H9 (cell line): Measurements from ENCODE around the gene RELB. TPM values are rescaled to one million over a fixed set of nuclear protein-coding genes. Genes with fewer than 3 reads are reported as not detected.

Source experiments
- DNase-seq: peaks from one replicate; pipeline ENCODE4 v3.0.0-alpha.2; 2017
- H2AFZ ChIP-seq: one replicate; pipeline ENCODE4 v1.6.1; 2013; ENCODE audit warnings: mild to moderate bottlenecking, low read length, control low read depth, moderate library complexity
- H2AK5ac ChIP-seq: 2 replicates; pipeline ENCODE4 v1.6.1; 2013; ENCODE audit warnings: low read length, control low read depth, mixed read lengths; ENCODE audit not compliant: insufficient read length
- H2BK120ac ChIP-seq: one replicate; pipeline ENCODE4 v1.6.1; 2013; ENCODE audit warnings: low read depth, mild to moderate bottlenecking, low read length, control low read depth, inconsistent platforms; ENCODE audit not compliant: poor library complexity, severe bottlenecking
- H2BK12ac ChIP-seq: 2 replicates; pipeline ENCODE4 v1.6.1; 2013; ENCODE audit warnings: low read length, control low read depth, mixed read lengths, low read depth; ENCODE audit not compliant: insufficient read length
- H2BK15ac ChIP-seq: 2 replicates; pipeline ENCODE4 v1.6.1; 2013; ENCODE audit warnings: low read depth, low read length, control low read depth
- H2BK20ac ChIP-seq: one replicate; pipeline ENCODE4 v1.6.1; 2013; ENCODE audit warnings: low read depth, mild to moderate bottlenecking, low read length, control low read depth, inconsistent platforms; ENCODE audit not compliant: poor library complexity, severe bottlenecking
- H2BK5ac ChIP-seq: 2 replicates; pipeline ENCODE4 v1.6.1; 2013; ENCODE audit warnings: low read length, control low read depth, mixed read lengths; ENCODE audit not compliant: insufficient read length
- H3K14ac ChIP-seq: 2 replicates; pipeline ENCODE4 v1.6.1; 2013; ENCODE audit warnings: low read length, control low read depth; ENCODE audit not compliant: insufficient read depth
- H3K18ac ChIP-seq: 2 replicates; pipeline ENCODE4 v1.6.1; 2013; ENCODE audit warnings: low read depth, mild to moderate bottlenecking, mixed read lengths, low read length, control low read depth; ENCODE audit not compliant: insufficient read length
- H3K23ac ChIP-seq: 2 replicates; pipeline ENCODE4 v1.6.1; 2013; ENCODE audit warnings: low read length, control low read depth, mixed read lengths, low read depth; ENCODE audit not compliant: insufficient read length
- H3K23me2 ChIP-seq: 2 replicates; pipeline ENCODE4 v1.6.1; 2013; ENCODE audit warnings: low read depth, mild to moderate bottlenecking, mixed read lengths, low read length, control low read depth; ENCODE audit not compliant: insufficient read length, poor library complexity, severe bottlenecking
- H3K27ac ChIP-seq: 2 replicates; pipeline ENCODE4 v1.5.1; 2013; ENCODE audit warnings: low read length, control low read depth, mixed read lengths, low read depth; ENCODE audit not compliant: insufficient read length
- H3K27me3 ChIP-seq: 2 replicates; pipeline ENCODE4 v1.6.1; 2013; ENCODE audit warnings: low read length, control low read depth, inconsistent platforms; ENCODE audit not compliant: insufficient read depth
- H3K4ac ChIP-seq: 2 replicates; pipeline ENCODE4 v1.6.1; 2013; ENCODE audit warnings: low read depth, mild to moderate bottlenecking, control low read depth, inconsistent platforms, low read length, moderate library complexity
- H3K4me1 ChIP-seq: 2 replicates; pipeline ENCODE4 v1.6.1; 2013; ENCODE audit warnings: low read length, control low read depth, inconsistent platforms; ENCODE audit not compliant: insufficient read depth
- H3K4me2 ChIP-seq: 2 replicates; pipeline ENCODE4 v1.6.1; 2013; ENCODE audit warnings: low read length, control low read depth, mixed read lengths; ENCODE audit not compliant: insufficient read length, insufficient read depth
- H3K56ac ChIP-seq: 2 replicates; pipeline ENCODE4 v1.6.1; 2013; ENCODE audit warnings: low read depth, mild to moderate bottlenecking, mixed read lengths, low read length, control low read depth; ENCODE audit not compliant: insufficient read length
- H3K79me1 ChIP-seq: 2 replicates; pipeline ENCODE4 v1.6.1; 2013; ENCODE audit warnings: low read depth, mild to moderate bottlenecking, moderate library complexity, low read length, control low read depth, inconsistent platforms; ENCODE audit not compliant: insufficient read depth, poor library complexity, severe bottlenecking
- H3K79me2 ChIP-seq: 2 replicates; pipeline ENCODE4 v1.6.1; 2013; ENCODE audit warnings: low read length, control low read depth, inconsistent platforms; ENCODE audit not compliant: insufficient read depth
- H3K9ac ChIP-seq: 2 replicates; pipeline ENCODE4 v1.6.1; 2013; ENCODE audit warnings: low read length, control low read depth, mixed read lengths; ENCODE audit not compliant: insufficient read length; ENCODE audit errors: extremely low read depth
- H3K9me3 ChIP-seq: one replicate; pipeline ENCODE4 v1.6.1; 2013; ENCODE audit warnings: low read depth, low read length, inconsistent platforms; ENCODE audit not compliant: control insufficient read depth
- H3T11ph ChIP-seq: one replicate; pipeline ENCODE4 v1.6.1; 2013; ENCODE audit warnings: mild to moderate bottlenecking, low read length, control low read depth, inconsistent platforms
- H4K20me1 ChIP-seq: one replicate; pipeline ENCODE4 v1.6.1; 2013; ENCODE audit not compliant: control insufficient read depth, insufficient read length, insufficient read depth
- H4K5ac ChIP-seq: 2 replicates; pipeline ENCODE4 v1.6.1; 2013; ENCODE audit warnings: low read depth, mild to moderate bottlenecking, mixed read lengths, low read length, control low read depth; ENCODE audit not compliant: insufficient read length
- H4K8ac ChIP-seq: replicated peaks from 2 replicates; pipeline ENCODE4 v1.6.1; 2013; ENCODE audit warnings: low read length, control low read depth, mixed read lengths, low read depth; ENCODE audit not compliant: insufficient read length
- H4K91ac ChIP-seq: 2 replicates; pipeline ENCODE4 v1.6.1; 2013; ENCODE audit warnings: low read depth, mild to moderate bottlenecking, moderate library complexity, mixed read lengths, low read length, control low read depth; ENCODE audit not compliant: insufficient read length
- H3K27ac Mint-ChIP-seq, 3 experiments: 2 replicates in 2 of 3; 3 replicates in 1 of 3; pipeline ENCODE4 v1.8.0; 2020 to 2021; ENCODE audit warnings: mixed read lengths in 3 of 3, mild to moderate bottlenecking in 1 of 3, moderate library complexity in 1 of 3
- H3K27me3 Mint-ChIP-seq: 2 replicates; pipeline ENCODE4 v1.8.0; 2021; ENCODE audit warnings: low read depth, mild to moderate bottlenecking, moderate library complexity, mixed read lengths
- H3K36me3 Mint-ChIP-seq, 3 experiments: 2 replicates in 2 of 3; 3 replicates in 1 of 3; pipeline ENCODE4 v1.8.0; 2020 to 2021; ENCODE audit warnings: low read depth in 3 of 3, mixed read lengths in 3 of 3; ENCODE audit not compliant: insufficient read depth in 1 of 3
- H3K4me1 Mint-ChIP-seq, 2 experiments: 2 replicates each; pipeline ENCODE4 v1.8.0; 2020; ENCODE audit warnings: mixed read lengths in 2 of 2
- H3K4me3 Mint-ChIP-seq, 2 experiments: 2 replicates in 1 of 2; 3 replicates in 1 of 2; pipeline ENCODE4 v1.8.0; 2020 to 2021; ENCODE audit warnings: mild to moderate bottlenecking in 2 of 2, mixed read lengths in 2 of 2, moderate library complexity in 1 of 2
- H3K9me3 Mint-ChIP-seq, 2 experiments: 2 replicates in 1 of 2; 3 replicates in 1 of 2; pipeline ENCODE4 v1.8.0; 2020; ENCODE audit warnings: mild to moderate bottlenecking in 2 of 2, mixed read lengths in 2 of 2, moderate library complexity in 1 of 2
- CTCF ChIP-seq: fragments of 200-600 bp; sonication (generic); conservative IDR thresholded peaks from 3 replicates; pipeline ENCODE4 v1.8.0; 2021; ENCODE audit warnings: antibody characterized with exemption, mild to moderate bottlenecking
- WGBS: extraction: QIAGEN DNeasy Blood & Tissue Kit; methylation state at CpG from one replicate; pipeline ENCODE4 v1.1.7; 2013; ENCODE audit warnings: missing lambda C conversion rate, low lambda C conversion rate, mixed read lengths; ENCODE audit not compliant: insufficient read length; ENCODE audit errors: extremely low coverage; 5-methylcytosine and 5-hydroxymethylcytosine counted together
- total RNA-seq: library from RNA; stranded (reverse); gene quantifications from 2 replicates; pipeline ENCODE4 v1.2.1, GENCODE V29; 2021

The RELB gene
- total RNA-seq, 1 experiment from 2014 or later, result 13.7 TPM

GRCh38 chr19:44959691-44960090 lies 41.6 kb upstream of the RELB start:
- Histone ChIP-seq H3K4me2 (no peak overlapping the region), H3K23me2 (peaks cover 9% of the 10 kb centered on the region), H3K9ac (no peak overlapping the region), H4K20me1 (peaks cover 6% of the 10 kb centered on the region), H4K5ac (no peak overlapping the region), H3K14ac (no peak overlapping the region), H2AFZ (no peak overlapping the region), H3K4me1 (no peaks in the 10 kb centered on the region), H4K8ac (no peak overlapping the region), H4K91ac (no peak overlapping the region), H2AK5ac (no peak overlapping the region), H3K23ac (no peak overlapping the region), H3K56ac (no peak overlapping the region), H2BK12ac (no peak overlapping the region), H3T11ph (no peak overlapping the region), H2BK15ac (no peak overlapping the region), H3K27me3 (no peaks in the 10 kb centered on the region), H2BK5ac (no peak overlapping the region), H2BK20ac (no peak overlapping the region), H3K27ac (no peak overlapping the region), H2BK120ac (no peak overlapping the region), H3K18ac (no peak overlapping the region), H3K4ac (no peak overlapping the region), H3K79me1 (peaks cover 15% of the 10 kb centered on the region), H3K79me2 (peaks cover 35% of the 10 kb centered on the region; the same call in 1 of the 2 replicates), H3K9me3 (no peaks in the 10 kb centered on the region)
- no peak for TF ChIP-seq CTCF
- no peak for DNase-seq
- no peak overlapping the region for H3K4me3 Mint-ChIP-seq
- H3K9me3 Mint-ChIP-seq, result no peaks in the 10 kb centered on the region; a peak in 1 of 5 replicates
- WGBS, result no CpG with 5 or more reads among the region's 5 CpGs
- H3K27me3 Mint-ChIP-seq, result peaks cover under 1% of the 10 kb centered on the region; the same call in 1 of the 2 replicates
- H3K36me3 Mint-ChIP-seq, result peaks cover 15 to 29% (median 29%) of the 10 kb centered on the region in 3 experiments
- peak overlapping the region in 1 of 3 experiments; percentile 18; a peak in 2 of 7 replicates for H3K27ac Mint-ChIP-seq
- H3K4me1 Mint-ChIP-seq, result peaks cover 13 to 21% of the 10 kb centered on the region in 2 experiments
